IMR-90 (cell line): ENCODE measurements around the gene FNIP1. TPM values are rescaled to one million over a fixed set of nuclear protein-coding genes. Genes with fewer than 3 reads are reported as not detected.

Source experiments
- ATAC-seq: fragments of 200-7000 bp; cut with Tn5 transposase; 2 replicates; pipeline ENCODE4 v1.9.1; 2020; ENCODE audit warnings: low read depth, mild to moderate bottlenecking, moderate library complexity
- BruUV-seq: library from RNA; stranded (reverse); fragments of 400-500 nt; replicated peaks from 2 replicates; lab custom pipeline; 2021; lab: Mats Ljungman, UMichigan
- CTCF ChIA-PET: fragments of 300-600 bp; formaldehyde crosslinking; extraction: SDS; loops from one replicate; lab custom pipeline; 2021; ENCODE audit warnings: antibody characterized with exemption; lab: Yijun Ruan, JAX
- POLR2A ChIA-PET: fragments of 300-600 bp; sonication (Branson Sonifier 250); formaldehyde crosslinking; loops from one replicate; lab custom pipeline; 2022; ENCODE audit warnings: antibody characterized with exemption; ENCODE audit not compliant: unreplicated experiment; lab: Charles Lee
- DNase-seq: peaks from one replicate; pipeline ENCODE4 v3.0.0; 2013
- H2AFZ ChIP-seq: replicated peaks from 2 replicates; pipeline ENCODE3; 2013; ENCODE audit warnings: low read length, mild to moderate bottlenecking; ENCODE audit not compliant: poor library complexity
- H2AK5ac ChIP-seq: 2 replicates; pipeline ENCODE4 v1.6.1; 2013; ENCODE audit warnings: low read depth, low read length, inconsistent platforms
- H2AK9ac ChIP-seq: replicated peaks from 2 replicates; pipeline ENCODE3; 2013; ENCODE audit warnings: mild to moderate bottlenecking, low read depth, low read length, moderate library complexity; ENCODE audit not compliant: poor library complexity
- H2BK120ac ChIP-seq: 2 replicates; pipeline ENCODE4 v1.6.1; 2013; ENCODE audit warnings: low read depth, low read length, inconsistent platforms
- H2BK15ac ChIP-seq: 3 replicates; pipeline ENCODE4 v1.6.1; 2013; ENCODE audit warnings: low read depth, low read length, inconsistent platforms
- H2BK20ac ChIP-seq: 2 replicates; pipeline ENCODE4 v1.6.1; 2013; ENCODE audit warnings: low read depth, mild to moderate bottlenecking, inconsistent platforms, low read length, moderate library complexity
- H2BK5ac ChIP-seq: 2 replicates; pipeline ENCODE4 v1.6.1; 2013; ENCODE audit warnings: mild to moderate bottlenecking, low read depth, low read length, inconsistent platforms; ENCODE audit not compliant: poor library complexity, severe bottlenecking
- H3K14ac ChIP-seq: replicated peaks from 2 replicates; pipeline ENCODE4 v1.6.1; 2013; ENCODE audit warnings: low read depth, low read length, inconsistent platforms
- H3K18ac ChIP-seq: 2 replicates; pipeline ENCODE4 v1.6.1; 2013; ENCODE audit warnings: low read depth, low read length, control low read depth
- H3K23ac ChIP-seq: 2 replicates; pipeline ENCODE4 v1.6.1; 2013; ENCODE audit warnings: low read depth, low read length, inconsistent platforms
- H3K27ac ChIP-seq: 2 replicates; pipeline ENCODE4 v1.5.1; 2013; ENCODE audit warnings: mild to moderate bottlenecking, control low read depth, low read length; ENCODE audit not compliant: insufficient read depth
- H3K27me3 ChIP-seq: 2 replicates; pipeline ENCODE4 v1.6.1; 2013; ENCODE audit warnings: low read length; ENCODE audit not compliant: control insufficient read depth, insufficient read depth
- H3K36me3 ChIP-seq: 2 replicates; pipeline ENCODE4 v1.6.1; 2013; ENCODE audit warnings: low read length, mixed read lengths; ENCODE audit not compliant: control insufficient read depth, insufficient read depth
- H3K4ac ChIP-seq: 2 replicates; pipeline ENCODE4 v1.6.1; 2013; ENCODE audit warnings: low read depth, low read length, inconsistent platforms
- H3K4me1 ChIP-seq: 2 replicates; pipeline ENCODE4 v1.6.1; 2013; ENCODE audit warnings: low read length, mixed read lengths; ENCODE audit not compliant: control insufficient read depth, insufficient read depth
- H3K4me2 ChIP-seq: 2 replicates; pipeline ENCODE4 v1.6.1; 2013; ENCODE audit warnings: low read depth, mild to moderate bottlenecking, control low read depth, low read length, moderate library complexity
- H3K4me3 ChIP-seq: 2 replicates; pipeline ENCODE4 v1.5.1; 2013; ENCODE audit warnings: low read depth, mild to moderate bottlenecking, control low read depth, low read length, moderate library complexity; ENCODE audit not compliant: insufficient read depth
- H3K56ac ChIP-seq: 2 replicates; pipeline ENCODE4 v1.6.1; 2013; ENCODE audit warnings: low read length, inconsistent platforms; ENCODE audit not compliant: insufficient read depth; ENCODE audit errors: extremely low read depth
- H3K79me1 ChIP-seq, 2 experiments: 2 replicates each; pipeline ENCODE4 v1.6.1; 2013; ENCODE audit warnings: low read length in 2 of 2, inconsistent platforms in 1 of 2, low read depth in 1 of 2
- H3K9ac ChIP-seq: 2 replicates; pipeline ENCODE4 v1.6.1; 2013; ENCODE audit warnings: low read depth, low read length, control low read depth
- H3K9me1 ChIP-seq: 2 replicates; pipeline ENCODE4 v1.6.1; 2013; ENCODE audit warnings: low read length, inconsistent platforms; ENCODE audit not compliant: insufficient read depth
- H3K9me3 ChIP-seq: 2 replicates; pipeline ENCODE4 v1.6.1; 2013; ENCODE audit warnings: low read length; ENCODE audit not compliant: control insufficient read depth, insufficient read depth
- H4K20me1 ChIP-seq: 2 replicates; pipeline ENCODE4 v1.6.1; 2013; ENCODE audit warnings: low read length, inconsistent platforms; ENCODE audit not compliant: insufficient read depth
- H4K5ac ChIP-seq: 2 replicates; pipeline ENCODE4 v1.6.1; 2013; ENCODE audit warnings: mild to moderate bottlenecking, low read depth, low read length, control low read depth
- H4K8ac ChIP-seq, 2 experiments: 2 replicates each; pipeline ENCODE4 v1.6.1; 2013; ENCODE audit warnings: low read depth in 2 of 2, low read length in 2 of 2, control low read depth in 1 of 2, inconsistent platforms in 1 of 2
- H4K91ac ChIP-seq: 2 replicates; pipeline ENCODE4 v1.6.1; 2013; ENCODE audit warnings: low read depth, low read length, inconsistent platforms; ENCODE audit not compliant: insufficient read depth
- BHLHE40 ChIP-seq: fragments of 150-350 bp; IDR thresholded peaks from 2 replicates; pipeline ENCODE4 v1.6.1; 2016; ENCODE audit warnings: mild to moderate bottlenecking, low read depth, low read length
- MAFK ChIP-seq: IDR thresholded peaks from 2 replicates; pipeline ENCODE4 v1.6.1; 2012; ENCODE audit warnings: low read depth, low read length, improper control_type of control experiment
- WGBS, 2 experiments: methylation state at CpG; one replicate each; pipeline versions ENCODE4 v1.1.5 to v1.1.7; 2013; ENCODE audit warnings: missing lambda C conversion rate in 2 of 2; ENCODE audit not compliant: insufficient read length in 1 of 2; ENCODE audit errors: extremely low coverage in 2 of 2; 5-methylcytosine and 5-hydroxymethylcytosine counted together
- dilution Hi-C: fragments of 300-500 bp; cut with HindIII; formaldehyde crosslinking; loops from one replicate; pipeline ENCODE4 v1.14.3; 2018; ENCODE audit warnings: low sequenced_read_pairs; ENCODE audit not compliant: unreplicated experiment
- in situ Hi-C: fragments of 300-500 bp; cut with MboI; formaldehyde crosslinking; loops from 3 replicates; pipeline ENCODE4 v1.14.3; 2019; ENCODE audit warnings: low sequenced_read_pairs, inconsistent platforms, mixed read lengths
- intact Hi-C: fragments of 100-400 bp; cut with micrococcal nuclease; formaldehyde crosslinking; loops from 2 replicates; pipeline ENCODE4 v1.10.0; 2022
- polyA plus RNA-seq, 3 experiments: library from polyadenylated mRNA; depleted of rRNA; stranded (reverse); fragments of >200 nt; gene quantifications; 2 replicates each; pipeline ENCODE4 v1.2.3, GENCODE V29; 2012; ENCODE audit warnings: low replicate concordance in 1 of 3
- total RNA-seq: library from RNA; depleted of rRNA; stranded (reverse); fragments of >200 nt; gene quantifications from 2 replicates; pipeline ENCODE4 v1.2.3, GENCODE V29; 2012
- TF ChIP-seq, protein P1 (sequence below): fragments of 150-350 bp; IDR thresholded peaks from 2 replicates; pipeline ENCODE4 v1.6.1; 2017; ENCODE audit warnings: mild to moderate bottlenecking, antibody characterized with exemption, low read length, low read depth

Gene FNIP1
- total and polyA plus RNA-seq, 2 of the 4 experiments (the other 2 are of a cell fraction), result 5.6 to 34.1 TPM

DNA sequence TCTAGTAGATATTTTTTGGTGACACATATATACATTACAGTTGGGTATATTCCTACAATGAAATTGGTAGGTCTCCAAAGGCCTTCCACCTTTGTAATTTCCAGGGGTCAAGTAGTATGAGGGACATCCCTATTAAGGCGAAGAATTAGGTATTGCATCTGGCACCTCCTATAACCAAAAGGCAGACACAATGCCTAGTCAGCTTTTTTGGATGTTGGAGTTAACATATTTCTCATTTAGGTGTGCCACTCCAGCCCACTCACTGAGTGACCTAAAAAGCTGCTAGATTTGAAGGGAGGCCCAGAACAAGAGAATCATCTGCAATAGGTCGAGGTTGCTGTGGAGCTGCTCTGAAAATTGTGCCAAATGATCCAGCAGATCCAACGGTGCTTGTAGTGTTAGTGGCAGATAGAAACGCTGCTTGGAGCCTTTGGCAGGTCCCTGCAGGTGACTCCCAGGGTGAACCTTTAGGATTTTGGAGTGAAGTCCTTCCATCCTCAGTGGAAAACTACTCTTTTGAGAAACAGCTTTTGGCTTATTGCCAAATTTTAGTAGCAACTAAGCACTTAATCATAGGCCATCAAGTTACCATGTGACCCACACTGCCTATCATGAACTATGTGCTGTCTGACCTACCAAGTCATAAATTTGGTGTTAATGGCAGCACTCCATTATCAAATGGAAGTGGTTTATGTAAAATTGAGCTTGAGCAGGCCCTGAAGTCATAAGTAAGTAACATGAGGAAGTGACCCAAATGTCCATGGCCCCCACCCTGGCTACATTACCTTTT is 15.7 kb upstream of the FNIP1 start:
- Histone ChIP-seq H3K79me1 (no peaks in the 10 kb centered on the region), H3K9me1 (peaks cover 2% of the 10 kb centered on the region; the same call in 1 of the 2 replicates), H2BK15ac (no peak overlapping the region; the same call in 2 of the 3 replicates), H4K8ac (no peak overlapping the region), H3K27me3 (no peaks in the 10 kb centered on the region), H3K56ac (no peak overlapping the region), H2BK5ac (no peak overlapping the region), H3K18ac (no peak overlapping the region), H3K4me1 (0 out of 2 replicates have a peak, but pooled peaks cover 2% of the 10 kb centered on the region), H3K9ac (no peak overlapping the region), H4K5ac (no peak overlapping the region), H3K27ac (no peak overlapping the region), H3K4me2 (no peak overlapping the region), H3K9me3 (no peaks in the 10 kb centered on the region), H4K91ac (no peak overlapping the region; the same call in 1 of the 2 replicates), H3K14ac (no peak overlapping the region), H3K23ac (no peak overlapping the region), H3K4ac (no peak overlapping the region), H3K36me3 (no peaks in the 10 kb centered on the region), H4K20me1 (no peaks in the 10 kb centered on the region), H3K4me3 (no peak overlapping the region), H2BK120ac (peak overlapping the region; percentile 28; the same call in 1 of the 2 replicates), H2AFZ (peak overlapping the region; percentile 59), H2AK5ac (no peak overlapping the region), H2BK20ac (0 out of 2 replicates have a peak overlapping the region, but pooled peaks have one; percentile 10), H2AK9ac (no peak overlapping the region)
- ChIA-PET POLR2A (no interaction called here), CTCF (no interaction called here)
- in situ Hi-C loops (loop anchor here (10.0 kb wide), 1 partner anchor 192 kb away; no protein-coding TSS in a partner anchor), intact Hi-C loops (no loop called here), dilution Hi-C loops (no loop called here)
- no TSS peak for BruUV-seq
- DNase-seq (no peak), ATAC-seq (no peak)
- no CpG with 5 or more reads among the region's 4 CpGs for WGBS, 2 experiments
- no peak for TF ChIP-seq BHLHE40
- TF ChIP-seq, protein P1, sequence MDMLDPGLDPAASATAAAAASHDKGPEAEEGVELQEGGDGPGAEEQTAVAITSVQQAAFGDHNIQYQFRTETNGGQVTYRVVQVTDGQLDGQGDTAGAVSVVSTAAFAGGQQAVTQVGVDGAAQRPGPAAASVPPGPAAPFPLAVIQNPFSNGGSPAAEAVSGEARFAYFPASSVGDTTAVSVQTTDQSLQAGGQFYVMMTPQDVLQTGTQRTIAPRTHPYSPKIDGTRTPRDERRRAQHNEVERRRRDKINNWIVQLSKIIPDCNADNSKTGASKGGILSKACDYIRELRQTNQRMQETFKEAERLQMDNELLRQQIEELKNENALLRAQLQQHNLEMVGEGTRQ, result no peak
- peak; percentile 88 for TF ChIP-seq MAFK
